ENCODE results near the gene SCD5.

DNA sequence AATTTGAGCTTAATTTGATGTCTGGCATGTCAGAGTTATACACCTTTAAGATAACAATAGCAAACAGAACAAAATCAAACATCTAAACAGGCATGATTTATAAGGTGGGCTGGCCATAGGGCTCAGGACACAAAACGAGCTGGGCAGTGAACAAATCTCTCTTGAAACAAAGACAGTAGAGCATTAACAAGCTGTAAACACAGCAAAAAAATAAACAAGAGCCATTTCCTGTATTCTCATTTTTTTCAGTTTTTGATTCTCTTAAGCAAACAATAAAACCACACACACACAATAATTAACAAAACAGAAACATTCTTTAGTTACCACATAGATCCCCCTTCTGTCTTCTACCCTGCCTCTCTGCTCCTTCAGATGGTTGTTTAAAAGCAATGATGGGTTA is 168.5 kb downstream of the SCD5 start:
- TF ChIP-seq, protein P1, sequence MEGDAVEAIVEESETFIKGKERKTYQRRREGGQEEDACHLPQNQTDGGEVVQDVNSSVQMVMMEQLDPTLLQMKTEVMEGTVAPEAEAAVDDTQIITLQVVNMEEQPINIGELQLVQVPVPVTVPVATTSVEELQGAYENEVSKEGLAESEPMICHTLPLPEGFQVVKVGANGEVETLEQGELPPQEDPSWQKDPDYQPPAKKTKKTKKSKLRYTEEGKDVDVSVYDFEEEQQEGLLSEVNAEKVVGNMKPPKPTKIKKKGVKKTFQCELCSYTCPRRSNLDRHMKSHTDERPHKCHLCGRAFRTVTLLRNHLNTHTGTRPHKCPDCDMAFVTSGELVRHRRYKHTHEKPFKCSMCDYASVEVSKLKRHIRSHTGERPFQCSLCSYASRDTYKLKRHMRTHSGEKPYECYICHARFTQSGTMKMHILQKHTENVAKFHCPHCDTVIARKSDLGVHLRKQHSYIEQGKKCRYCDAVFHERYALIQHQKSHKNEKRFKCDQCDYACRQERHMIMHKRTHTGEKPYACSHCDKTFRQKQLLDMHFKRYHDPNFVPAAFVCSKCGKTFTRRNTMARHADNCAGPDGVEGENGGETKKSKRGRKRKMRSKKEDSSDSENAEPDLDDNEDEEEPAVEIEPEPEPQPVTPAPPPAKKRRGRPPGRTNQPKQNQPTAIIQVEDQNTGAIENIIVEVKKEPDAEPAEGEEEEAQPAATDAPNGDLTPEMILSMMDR (IDR thresholded peaks at IDR 0.05; ENCODE audit: insufficient read depth, low read depth, low read length) = no peak
- TF ChIP-seq EZH2 (IDR thresholded peaks at IDR 0.05; ENCODE audit: insufficient read depth, low read length) = no peak

Measured in astrocyte (in vitro differentiated cells and primary cell).